Calu3 (cell line): ENCODE data around the gene SEMA3B. TPM values are rescaled to one million over a fixed set of nuclear protein-coding genes. Genes with fewer than 3 reads are reported as not detected.

Experiments used
- BruUV-seq: library from RNA; stranded (reverse); fragments of 400-500 nt; replicated peaks from 2 replicates; lab custom pipeline; 2021; lab: Mats Ljungman, UMichigan
- CTCF ChIA-PET: fragments of 300-600 bp; sonication (Branson Sonifier 250); formaldehyde crosslinking; loops from one replicate; lab custom pipeline; 2022; ENCODE audit warnings: antibody characterized with exemption; lab: Charles Lee
- DNase-seq: peaks from one replicate; pipeline ENCODE4 v3.0.0; 2022
- H3K27ac Mint-ChIP-seq: one replicate; pipeline ENCODE4 v1.8.0; 2022; ENCODE audit warnings: mixed read lengths; ENCODE audit not compliant: unreplicated experiment
- H3K27me3 Mint-ChIP-seq: one replicate; pipeline ENCODE4 v1.8.0; 2022; ENCODE audit warnings: mixed read lengths; ENCODE audit not compliant: unreplicated experiment
- H3K36me3 Mint-ChIP-seq: one replicate; pipeline ENCODE4 v1.8.0; 2022; ENCODE audit warnings: mild to moderate bottlenecking, moderate library complexity, mixed read lengths; ENCODE audit not compliant: insufficient read depth, unreplicated experiment
- H3K4me1 Mint-ChIP-seq: one replicate; pipeline ENCODE4 v1.8.0; 2022; ENCODE audit warnings: mild to moderate bottlenecking, low read depth, mixed read lengths; ENCODE audit not compliant: unreplicated experiment
- H3K4me3 Mint-ChIP-seq: one replicate; pipeline ENCODE4 v1.8.0; 2022; ENCODE audit warnings: mild to moderate bottlenecking, low read depth, moderate library complexity, mixed read lengths; ENCODE audit not compliant: unreplicated experiment
- H3K9me3 Mint-ChIP-seq: one replicate; pipeline ENCODE4 v1.8.0; 2022; ENCODE audit warnings: low read depth, mixed read lengths; ENCODE audit not compliant: unreplicated experiment
- CTCF ChIP-seq: fragments of 200-600 bp; IDR thresholded peaks from one replicate; pipeline ENCODE4 v1.8.0; 2022; ENCODE audit warnings: antibody characterized with exemption; ENCODE audit not compliant: unreplicated experiment
- intact Hi-C: fragments of 100-400 bp; cut with micrococcal nuclease; formaldehyde crosslinking; loops from one replicate; pipeline ENCODE4 v1.10.0; 2022; ENCODE audit not compliant: unreplicated experiment
- total RNA-seq: library from RNA; stranded (reverse); gene quantifications from 2 replicates; pipeline ENCODE4 v1.2.3, GENCODE V29; 2022

SEMA3B gene
- total RNA-seq, 1 experiment from 2014 or later, result 20.3 TPM

DNA sequence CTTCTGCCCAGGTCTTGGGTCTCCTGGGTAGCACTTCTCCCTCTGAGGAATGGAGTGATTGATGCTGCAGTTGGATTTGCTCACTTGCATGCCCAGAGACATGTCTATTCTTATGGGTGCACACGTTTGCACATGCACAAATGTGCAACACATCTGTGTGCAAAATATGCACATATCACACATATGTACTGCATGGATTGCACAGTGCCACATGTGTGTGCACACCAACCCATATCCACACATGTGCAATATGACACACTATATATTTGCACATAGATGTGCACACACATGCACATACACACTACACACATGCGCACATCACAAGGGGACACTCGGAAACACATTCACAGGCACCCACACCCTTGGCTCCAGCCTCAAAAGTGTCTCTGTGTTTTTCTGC lies 671 bp upstream of the SEMA3B start:
- no peak for TF ChIP-seq CTCF
- Mint-ChIP-seq H3K27me3 (no peaks in the 10 kb centered on the region), H3K27ac (peak overlapping the region; percentile 90), H3K4me3 (peak overlapping the region; percentile 63), H3K9me3 (no peaks in the 10 kb centered on the region), H3K36me3 (peaks cover 40% of the 10 kb centered on the region), H3K4me1 (peaks cover 75% of the 10 kb centered on the region)
- intact Hi-C loops, result no loop called here
- no peak for DNase-seq
- CTCF ChIA-PET, result interaction anchor here (1.7 kb wide), 1 partner anchor 20 kb away, joined by 6 read pairs; no protein-coding TSS in a partner anchor
- no TSS peak for BruUV-seq

DNA sequence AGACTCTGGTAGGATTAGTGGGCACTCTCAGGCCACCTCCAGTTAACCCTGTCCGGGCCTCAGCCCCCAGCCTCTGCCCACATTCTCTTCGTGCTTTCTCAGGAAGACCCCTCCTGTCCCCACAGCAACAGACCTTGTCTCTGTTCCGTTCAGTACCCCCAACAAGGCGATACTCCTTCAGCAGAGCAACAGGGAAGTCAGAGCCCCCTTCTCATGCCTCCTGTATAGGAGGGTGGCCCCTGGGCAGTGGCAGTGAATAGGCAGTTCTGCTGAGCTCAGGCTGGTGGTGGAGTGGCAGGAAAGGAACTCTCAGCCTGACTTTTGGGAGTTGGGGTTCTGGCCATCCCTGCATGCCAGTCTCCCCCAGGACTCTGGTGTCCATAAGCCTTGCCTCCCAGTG lies 513 bp downstream of the SEMA3B start:
- Mint-ChIP-seq H3K4me1 (peaks cover 66% of the 10 kb centered on the region), H3K27me3 (no peaks in the 10 kb centered on the region), H3K36me3 (peaks cover 40% of the 10 kb centered on the region), H3K4me3 (peak overlapping the region; percentile 63), H3K9me3 (no peaks in the 10 kb centered on the region), H3K27ac (peak overlapping the region; percentile 90)
- no peak for TF ChIP-seq CTCF
- TSS peak; percentile 63 for BruUV-seq
- CTCF ChIA-PET, result interaction anchor here (0.9 to 2.2 kb wide), 9 partner anchors 9 to 77 kb away, joined by 3 to 8 read pairs (median 5); partner anchors contain the start of gene GNAI2
- no peak for DNase-seq
- intact Hi-C loops, result no loop called here

DNA sequence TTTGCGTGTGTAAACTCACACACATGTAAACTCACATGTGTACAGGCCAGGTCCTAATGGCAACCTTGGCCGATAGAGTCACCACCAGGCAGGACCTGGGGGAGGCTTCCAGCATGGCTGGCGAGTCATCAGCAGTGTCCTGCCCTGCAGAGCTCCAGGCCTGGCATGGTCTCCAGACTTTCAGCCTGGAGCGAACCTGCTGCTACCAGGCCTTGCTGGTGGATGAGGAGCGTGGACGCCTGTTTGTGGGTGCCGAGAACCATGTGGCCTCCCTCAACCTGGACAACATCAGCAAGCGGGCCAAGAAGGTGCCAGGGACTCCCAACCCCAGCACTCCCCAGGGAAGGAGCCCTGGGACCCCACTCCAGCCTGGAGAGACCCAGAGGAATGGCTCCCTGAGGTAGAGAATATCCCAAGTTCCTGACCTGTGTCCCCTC lies 1.0 kb downstream of the SEMA3B start:
- H3K4me3 Mint-ChIP-seq, result peak overlapping the region; percentile 63
- peaks cover 44% of the 10 kb centered on the region for H3K36me3 Mint-ChIP-seq
- H3K9me3 Mint-ChIP-seq, result no peaks in the 10 kb centered on the region
- peaks cover 61% of the 10 kb centered on the region for H3K4me1 Mint-ChIP-seq
- no peak for TF ChIP-seq CTCF
- CTCF ChIA-PET, result interaction anchor here (1.3 to 2.2 kb wide), 7 partner anchors 10 to 78 kb away, joined by 4 to 8 read pairs (median 6); partner anchors contain the start of gene GNAI2
- peak overlapping the region; percentile 90 for H3K27ac Mint-ChIP-seq
- peak; percentile 43 for DNase-seq
- no TSS peak for BruUV-seq
- no peaks in the 10 kb centered on the region for H3K27me3 Mint-ChIP-seq
- intact Hi-C loops, result loop anchor here (10.0 kb wide), 1 partner anchor 55 kb away; the partner anchor contains the start of genes HYAL2 and TUSC2

DNA sequence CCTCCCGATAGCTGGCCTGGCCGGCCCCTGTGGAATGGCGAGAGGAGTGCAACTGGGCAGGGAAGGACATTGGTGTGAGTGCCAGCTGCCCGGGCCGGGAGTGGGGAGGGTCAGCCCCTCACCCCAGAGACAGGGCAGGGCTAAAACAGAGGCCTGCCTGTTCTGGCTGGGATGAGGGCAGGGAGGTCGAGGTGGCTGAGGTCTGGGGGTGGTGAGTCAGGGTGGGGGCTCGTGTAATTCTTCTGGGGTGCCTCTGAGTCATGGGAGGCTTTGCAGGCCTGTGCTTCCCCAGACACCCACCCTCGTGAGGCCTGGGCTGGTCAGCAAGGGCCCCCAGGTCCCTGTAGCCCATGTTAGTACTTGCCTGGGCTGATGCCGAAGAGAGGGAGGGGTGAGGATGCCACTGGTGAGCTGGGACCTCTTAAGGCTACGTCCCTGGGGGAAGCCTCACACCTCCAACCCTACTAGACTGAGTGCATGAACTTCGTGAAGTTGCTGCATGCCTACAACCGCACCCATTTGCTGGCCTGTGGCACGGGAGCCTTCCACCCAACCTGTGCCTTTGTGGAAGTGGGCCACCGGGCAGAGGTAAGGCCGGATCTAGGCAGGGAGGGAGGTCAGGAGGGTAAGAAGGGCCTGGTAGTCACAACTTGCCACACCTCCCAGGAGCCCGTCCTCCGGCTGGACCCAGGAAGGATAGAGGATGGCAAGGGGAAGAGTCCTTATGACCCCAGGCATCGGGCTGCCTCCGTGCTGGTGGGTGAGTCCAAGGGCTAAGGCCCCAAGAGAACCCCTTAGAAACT lies 1.7 kb downstream of the SEMA3B start:
- Mint-ChIP-seq H3K4me1 (peaks cover 54% of the 10 kb centered on the region), H3K27me3 (no peaks in the 10 kb centered on the region), H3K9me3 (no peaks in the 10 kb centered on the region), H3K36me3 (peaks cover 44% of the 10 kb centered on the region), H3K27ac (peak overlapping the region; percentile 90), H3K4me3 (peak overlapping the region; percentile 63)
- no peak for TF ChIP-seq CTCF
- no TSS peak for BruUV-seq
- DNase-seq, result no peak
- intact Hi-C loops, result loop anchor here (10.0 kb wide), 1 partner anchor 54 kb away; the partner anchor contains the start of genes HYAL2 and TUSC2
- CTCF ChIA-PET, result interaction anchor here (1.1 to 2.2 kb wide), 5 partner anchors 10 to 44 kb away, joined by 4 to 8 read pairs (median 6); partner anchors contain the start of gene GNAI2
